CD4-positive, alpha-beta T cell treated with Interleukin-12 subunit alpha and Interleukin-12 subunit beta, for 1 hour (primary cell): ENCODE data around the gene PREX1.

Experiments used
- DNase-seq: peaks from one replicate; pipeline ENCODE4 v3.0.0-alpha.2; 2020

Gene PREX1

GRCh38 chr20:48747840-48748414 is 79.9 kb downstream of the PREX1 start:
- DNase-seq = no peak

GRCh38 chr20:48745330-48745729 is 82.5 kb downstream of the PREX1 start:
- DNase-seq = no peak

GRCh38 chr20:48744515-48744914 is 83.3 kb downstream of the PREX1 start:
- DNase-seq = no peak

- no peak for DNase-seq
These were observed 84.0 kb downstream of the PREX1 start for GRCh38 chr20:48743807-48744206.

GRCh38 chr20:48742912-48743680 is 84.7 kb downstream of the PREX1 start:
- DNase-seq = no peak

- DNase-seq = no peak
These were observed 85.6 kb downstream of the PREX1 start for GRCh38 chr20:48742233-48742632.

GRCh38 chr20:48741669-48742068 is 86.1 kb downstream of the PREX1 start:
- DNase-seq = no peak

- DNase-seq = no peak
These were observed 87.1 kb downstream of the PREX1 start for GRCh38 chr20:48740712-48741111.

GRCh38 chr20:48740292-48740649 is 87.5 kb downstream of the PREX1 start:
- DNase-seq = no peak

- no peak for DNase-seq
These were observed 88.2 kb downstream of the PREX1 start for GRCh38 chr20:48739395-48740291.

GRCh38 chr20:48738399-48739304 is 89.1 kb downstream of the PREX1 start:
- no peak for DNase-seq

GRCh38 chr20:48738094-48738398 is 89.8 kb downstream of the PREX1 start:
- no peak for DNase-seq

GRCh38 chr20:48737434-48738093 is 90.2 kb downstream of the PREX1 start:
- no peak for DNase-seq

- no peak for DNase-seq
These were observed 91.2 kb downstream of the PREX1 start for GRCh38 chr20:48736636-48737035.

GRCh38 chr20:48736231-48736630 is 91.6 kb downstream of the PREX1 start:
- DNase-seq = no peak

GRCh38 chr20:48735112-48735511 is 92.7 kb downstream of the PREX1 start:
- DNase-seq = no peak

GRCh38 chr20:48734104-48734749 is 93.6 kb downstream of the PREX1 start:
- no peak for DNase-seq

GRCh38 chr20:48733296-48733790 is 94.5 kb downstream of the PREX1 start:
- no peak for DNase-seq

- DNase-seq = no peak
These were observed 95.5 kb downstream of the PREX1 start for GRCh38 chr20:48732081-48732829.

- DNase-seq = no peak
These were observed 96.3 kb downstream of the PREX1 start for GRCh38 chr20:48731536-48731935.

- DNase-seq = no peak
These were observed 96.8 kb downstream of the PREX1 start for GRCh38 chr20:48730977-48731376.
